ENCODE results near the gene DEPP1.

DEPP1 gene

GRCh38 chr10:44986670-44987069 lies 8.1 kb upstream of the DEPP1 start:
- TF ChIP-seq SPI1 (IDR thresholded peaks at IDR 0.05; ENCODE audit: borderline replicate concordance, low read depth) = no peak
- TF ChIP-seq POLR2AphosphoS5 (IDR thresholded peaks at IDR 0.05; ENCODE audit: low read depth) = no peak
- no peak for TF ChIP-seq GABPA (IDR thresholded peaks at IDR 0.05; ENCODE audit: low read depth)
- TF ChIP-seq CTCF (IDR thresholded peaks at IDR 0.05; ENCODE audit: insufficient read depth, low read length) = no peak
- TF ChIP-seq, protein P1, sequence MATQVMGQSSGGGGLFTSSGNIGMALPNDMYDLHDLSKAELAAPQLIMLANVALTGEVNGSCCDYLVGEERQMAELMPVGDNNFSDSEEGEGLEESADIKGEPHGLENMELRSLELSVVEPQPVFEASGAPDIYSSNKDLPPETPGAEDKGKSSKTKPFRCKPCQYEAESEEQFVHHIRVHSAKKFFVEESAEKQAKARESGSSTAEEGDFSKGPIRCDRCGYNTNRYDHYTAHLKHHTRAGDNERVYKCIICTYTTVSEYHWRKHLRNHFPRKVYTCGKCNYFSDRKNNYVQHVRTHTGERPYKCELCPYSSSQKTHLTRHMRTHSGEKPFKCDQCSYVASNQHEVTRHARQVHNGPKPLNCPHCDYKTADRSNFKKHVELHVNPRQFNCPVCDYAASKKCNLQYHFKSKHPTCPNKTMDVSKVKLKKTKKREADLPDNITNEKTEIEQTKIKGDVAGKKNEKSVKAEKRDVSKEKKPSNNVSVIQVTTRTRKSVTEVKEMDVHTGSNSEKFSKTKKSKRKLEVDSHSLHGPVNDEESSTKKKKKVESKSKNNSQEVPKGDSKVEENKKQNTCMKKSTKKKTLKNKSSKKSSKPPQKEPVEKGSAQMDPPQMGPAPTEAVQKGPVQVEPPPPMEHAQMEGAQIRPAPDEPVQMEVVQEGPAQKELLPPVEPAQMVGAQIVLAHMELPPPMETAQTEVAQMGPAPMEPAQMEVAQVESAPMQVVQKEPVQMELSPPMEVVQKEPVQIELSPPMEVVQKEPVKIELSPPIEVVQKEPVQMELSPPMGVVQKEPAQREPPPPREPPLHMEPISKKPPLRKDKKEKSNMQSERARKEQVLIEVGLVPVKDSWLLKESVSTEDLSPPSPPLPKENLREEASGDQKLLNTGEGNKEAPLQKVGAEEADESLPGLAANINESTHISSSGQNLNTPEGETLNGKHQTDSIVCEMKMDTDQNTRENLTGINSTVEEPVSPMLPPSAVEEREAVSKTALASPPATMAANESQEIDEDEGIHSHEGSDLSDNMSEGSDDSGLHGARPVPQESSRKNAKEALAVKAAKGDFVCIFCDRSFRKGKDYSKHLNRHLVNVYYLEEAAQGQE (IDR thresholded peaks at IDR 0.05; ENCODE audit: insufficient replicate concordance, low read depth) = no peak
- H3K27me3 ChIP-seq (ENCODE audit: insufficient read depth, poor library complexity, severe bottlenecking) = no peaks in the 10 kb centered on the region
- DNase-seq (ENCODE audit: low read depth in 1 of 2, low spot score in 1 of 2) = no peak
- no peak overlapping the region for H3K27ac ChIP-seq (replicated peaks)
- no peak overlapping the region for H3K4me3 ChIP-seq (replicated peaks; ENCODE audit: insufficient read depth, low read length)

- TF ChIP-seq CTCF (IDR thresholded peaks at IDR 0.05; ENCODE audit: insufficient read depth, low read length) (no peak), POLR2AphosphoS5 (IDR thresholded peaks at IDR 0.05; ENCODE audit: low read depth) (no peak), SPI1 (IDR thresholded peaks at IDR 0.05; ENCODE audit: borderline replicate concordance, low read depth) (no peak), GABPA (IDR thresholded peaks at IDR 0.05; ENCODE audit: low read depth) (no peak)
- TF ChIP-seq, protein P1 (IDR thresholded peaks at IDR 0.05; ENCODE audit: insufficient replicate concordance, low read depth) = no peak
- H3K27ac ChIP-seq (replicated peaks) = no peak overlapping the region
- no peak for DNase-seq (ENCODE audit: low read depth in 1 of 2, low spot score in 1 of 2)
- no peak overlapping the region for H3K4me3 ChIP-seq (replicated peaks; ENCODE audit: insufficient read depth, low read length)
- no peaks in the 10 kb centered on the region for H3K27me3 ChIP-seq (ENCODE audit: insufficient read depth, poor library complexity, severe bottlenecking)
Observed at GRCh38 chr10:44986179-44986578, 7.6 kb upstream of the DEPP1 start.

- no peak for TF ChIP-seq POLR2AphosphoS5 (IDR thresholded peaks at IDR 0.05; ENCODE audit: low read depth)
- no peak for TF ChIP-seq CTCF (IDR thresholded peaks at IDR 0.05; ENCODE audit: insufficient read depth, low read length)
- TF ChIP-seq SPI1 (IDR thresholded peaks at IDR 0.05; ENCODE audit: borderline replicate concordance, low read depth) = no peak
- TF ChIP-seq, protein P1 (IDR thresholded peaks at IDR 0.05; ENCODE audit: insufficient replicate concordance, low read depth) = no peak
- no peak for TF ChIP-seq GABPA (IDR thresholded peaks at IDR 0.05; ENCODE audit: low read depth)
- no peak for DNase-seq (ENCODE audit: low read depth in 1 of 2, low spot score in 1 of 2)
- H3K27me3 ChIP-seq (ENCODE audit: insufficient read depth, poor library complexity, severe bottlenecking) = no peaks in the 10 kb centered on the region
- no peak overlapping the region for H3K4me3 ChIP-seq (replicated peaks; ENCODE audit: insufficient read depth, low read length)
- no peak overlapping the region for H3K27ac ChIP-seq (replicated peaks)
Observed at GRCh38 chr10:44985175-44985681, 6.6 kb upstream of the DEPP1 start.

Measured in HL-60 (cell line).